DMS79 (cell line): ENCODE data around the gene ZNF581.

Source experiments
- DNase-seq: peaks from one replicate; lab custom pipeline; 2025; lab: John Stamatoyannopoulos, UW

ZNF581 gene

GRCh38 chr19:55680339-55681130 is 37.1 kb downstream of the ZNF581 start:
- DNase-seq: no peak

- no peak for DNase-seq
Observed at GRCh38 chr19:55681131-55682092, 38.0 kb downstream of the ZNF581 start.

GRCh38 chr19:55683449-55684261 is 40.2 kb downstream of the ZNF581 start:
- no peak for DNase-seq

- no peak for DNase-seq
Observed at GRCh38 chr19:55684946-55685681, 41.7 kb downstream of the ZNF581 start.

GRCh38 chr19:55685776-55686175 is 42.3 kb downstream of the ZNF581 start:
- no peak for DNase-seq

GRCh38 chr19:55686311-55687050 is 43.0 kb downstream of the ZNF581 start:
- no peak for DNase-seq

GRCh38 chr19:55687281-55688201 is 44.1 kb downstream of the ZNF581 start:
- no peak for DNase-seq

- no peak for DNase-seq
Observed at GRCh38 chr19:55688422-55689218, 45.2 kb downstream of the ZNF581 start.

GRCh38 chr19:55689411-55690108 is 46.1 kb downstream of the ZNF581 start:
- DNase-seq: no peak

- DNase-seq: no peak
Observed at GRCh38 chr19:55690109-55690768, 46.8 kb downstream of the ZNF581 start.

GRCh38 chr19:55690769-55691545 is 47.5 kb downstream of the ZNF581 start:
- DNase-seq: no peak

- no peak for DNase-seq
Observed at GRCh38 chr19:55691561-55692481, 48.4 kb downstream of the ZNF581 start.

GRCh38 chr19:55692681-55693081 is 49.2 kb downstream of the ZNF581 start:
- no peak for DNase-seq

GRCh38 chr19:55693336-55693974 is 50.0 kb downstream of the ZNF581 start:
- no peak for DNase-seq

GRCh38 chr19:55694241-55694655 is 50.8 kb downstream of the ZNF581 start:
- no peak for DNase-seq
